DOHH2 (cell line): Measurements from ENCODE around the gene CHCHD4.

Experiments used
- CTCF ChIP-seq: fragments of 200-600 bp; sonication (generic); IDR thresholded peaks from one replicate; pipeline ENCODE4 v1.5.1; 2014; ENCODE audit warnings: antibody characterized with exemption, mild to moderate bottlenecking, low read depth, low read length; ENCODE audit not compliant: poor library complexity, severe bottlenecking
- EZH2phosphoT487 ChIP-seq: fragments of 200-600 bp; sonication (generic); IDR thresholded peaks from 2 replicates; pipeline ENCODE4 v1.6.1; 2017; ENCODE audit warnings: borderline replicate concordance, mild to moderate bottlenecking, antibody characterized with exemption, low read length, moderate library complexity, mixed read lengths

DNA sequence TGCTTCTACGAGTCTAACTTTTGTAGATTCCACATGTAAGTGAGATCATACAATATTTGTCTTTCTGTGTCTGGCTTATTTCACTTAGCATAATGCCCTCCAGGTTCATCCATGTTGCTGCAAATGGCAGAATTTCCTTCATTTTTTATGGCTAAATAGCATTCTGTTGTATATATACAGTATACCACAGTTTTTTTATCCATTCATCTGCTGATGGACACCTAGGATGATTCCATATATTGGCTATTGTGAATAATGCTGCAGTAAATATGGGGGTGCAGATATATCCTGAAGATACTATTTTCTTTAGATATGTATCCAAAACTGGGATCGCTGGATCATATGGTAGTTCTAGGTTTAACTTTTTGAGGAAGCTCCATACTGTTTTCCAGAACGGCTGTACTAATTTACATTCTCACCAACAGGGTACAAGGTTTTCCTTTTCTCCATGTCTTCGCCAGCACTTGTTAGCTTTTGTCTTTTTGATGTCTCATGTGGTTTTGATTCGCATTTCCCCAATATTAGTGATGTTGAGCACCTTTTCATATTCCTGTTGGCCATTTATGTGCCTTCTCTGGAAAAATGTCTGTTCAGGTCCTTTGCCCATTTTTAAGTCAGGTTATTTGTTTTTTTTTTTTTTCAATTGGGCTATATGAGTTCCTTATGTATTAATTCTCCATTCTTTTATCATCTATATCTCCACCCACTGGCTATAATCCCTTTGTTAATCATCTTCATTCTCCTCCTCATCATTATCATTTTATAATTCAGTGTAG lies 26.9 kb downstream of the CHCHD4 start:
- no peak for TF ChIP-seq CTCF
- TF ChIP-seq EZH2phosphoT487, result no peak
